Mammary epithelial cell (primary cell): ENCODE data around the gene FNDC3B.

ENCODE experiments used
- EZH2 ChIP-seq: IDR thresholded peaks from 2 replicates; pipeline ENCODE4 v1.6.1; 2012; ENCODE audit warnings: low read length, inconsistent platforms, borderline replicate concordance
- TF ChIP-seq, protein P1 (sequence below), 2 donors: IDR thresholded peaks in 1 of 2; conservative IDR thresholded peaks in 1 of 2; 2 replicates each; pipeline ENCODE4 v1.5.1; 2011 to 2012; ENCODE audit warnings: inconsistent platforms in 2 of 2, low read length in 2 of 2, mild to moderate bottlenecking in 2 of 2, control low read depth in 1 of 2, low read depth in 1 of 2; ENCODE audit not compliant: insufficient read depth in 1 of 2; ENCODE audit errors: extremely low read depth in 1 of 2

- TF ChIP-seq, protein P1, sequence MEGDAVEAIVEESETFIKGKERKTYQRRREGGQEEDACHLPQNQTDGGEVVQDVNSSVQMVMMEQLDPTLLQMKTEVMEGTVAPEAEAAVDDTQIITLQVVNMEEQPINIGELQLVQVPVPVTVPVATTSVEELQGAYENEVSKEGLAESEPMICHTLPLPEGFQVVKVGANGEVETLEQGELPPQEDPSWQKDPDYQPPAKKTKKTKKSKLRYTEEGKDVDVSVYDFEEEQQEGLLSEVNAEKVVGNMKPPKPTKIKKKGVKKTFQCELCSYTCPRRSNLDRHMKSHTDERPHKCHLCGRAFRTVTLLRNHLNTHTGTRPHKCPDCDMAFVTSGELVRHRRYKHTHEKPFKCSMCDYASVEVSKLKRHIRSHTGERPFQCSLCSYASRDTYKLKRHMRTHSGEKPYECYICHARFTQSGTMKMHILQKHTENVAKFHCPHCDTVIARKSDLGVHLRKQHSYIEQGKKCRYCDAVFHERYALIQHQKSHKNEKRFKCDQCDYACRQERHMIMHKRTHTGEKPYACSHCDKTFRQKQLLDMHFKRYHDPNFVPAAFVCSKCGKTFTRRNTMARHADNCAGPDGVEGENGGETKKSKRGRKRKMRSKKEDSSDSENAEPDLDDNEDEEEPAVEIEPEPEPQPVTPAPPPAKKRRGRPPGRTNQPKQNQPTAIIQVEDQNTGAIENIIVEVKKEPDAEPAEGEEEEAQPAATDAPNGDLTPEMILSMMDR (conservative IDR thresholded peaks at IDR 0.05 in 1 of 2, IDR thresholded peaks at IDR 0.05 in 1 of 2; ENCODE audit: extremely low read depth in 1 of 2, insufficient read depth in 1 of 2, low read depth in 1 of 2, low read length in 2 of 2): no peak
- TF ChIP-seq EZH2: no peak
These were observed 188.1 kb downstream of the FNDC3B start for GRCh38 chr3:172227340-172228035.
